Measurements from ENCODE around the gene ZNF792. TPM values are rescaled to one million over a fixed set of nuclear protein-coding genes. Genes with fewer than 3 reads are reported as not detected.

ZNF792 gene
- total RNA-seq, 4 donors from 2014 or later = 7.5 to 13.2 (median 9.3) TPM

DNA sequence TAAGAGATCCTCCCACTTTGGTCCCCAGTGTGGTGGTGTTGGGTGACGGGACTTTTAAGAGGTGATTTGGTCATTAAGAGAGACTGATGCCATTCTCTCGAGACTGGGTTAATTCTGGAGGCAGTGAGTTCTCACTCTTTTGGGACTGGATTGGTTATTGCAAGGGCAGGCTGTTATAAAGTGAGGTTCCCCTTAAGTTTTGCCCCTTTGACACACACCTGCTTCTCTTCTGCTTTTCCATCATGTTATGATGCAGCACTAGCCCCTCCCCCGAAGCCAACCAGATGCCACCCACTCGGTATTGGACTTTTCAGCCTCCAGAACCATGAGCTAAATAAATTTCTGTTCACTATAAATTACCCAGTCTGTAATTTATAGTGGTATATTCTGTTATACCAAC is 19.8 kb upstream of the ZNF792 start:
- Histone ChIP-seq H3K4me3 (replicated peaks in 1 of 3) (no peak overlapping the region), H3K27ac (no peak overlapping the region), H3K36me3 (no peaks in the 10 kb centered on the region), H3K9me3 (no peaks in the 10 kb centered on the region), H3K27me3 (no peaks in the 10 kb centered on the region), H3K4me1 (peaks cover 0 to 8% of the 10 kb centered on the region in 2 donors)
- intact Hi-C loops (cut with DNase I) = no loop called here
- DNase-seq = no peak
- TF ChIP-seq, protein P1, sequence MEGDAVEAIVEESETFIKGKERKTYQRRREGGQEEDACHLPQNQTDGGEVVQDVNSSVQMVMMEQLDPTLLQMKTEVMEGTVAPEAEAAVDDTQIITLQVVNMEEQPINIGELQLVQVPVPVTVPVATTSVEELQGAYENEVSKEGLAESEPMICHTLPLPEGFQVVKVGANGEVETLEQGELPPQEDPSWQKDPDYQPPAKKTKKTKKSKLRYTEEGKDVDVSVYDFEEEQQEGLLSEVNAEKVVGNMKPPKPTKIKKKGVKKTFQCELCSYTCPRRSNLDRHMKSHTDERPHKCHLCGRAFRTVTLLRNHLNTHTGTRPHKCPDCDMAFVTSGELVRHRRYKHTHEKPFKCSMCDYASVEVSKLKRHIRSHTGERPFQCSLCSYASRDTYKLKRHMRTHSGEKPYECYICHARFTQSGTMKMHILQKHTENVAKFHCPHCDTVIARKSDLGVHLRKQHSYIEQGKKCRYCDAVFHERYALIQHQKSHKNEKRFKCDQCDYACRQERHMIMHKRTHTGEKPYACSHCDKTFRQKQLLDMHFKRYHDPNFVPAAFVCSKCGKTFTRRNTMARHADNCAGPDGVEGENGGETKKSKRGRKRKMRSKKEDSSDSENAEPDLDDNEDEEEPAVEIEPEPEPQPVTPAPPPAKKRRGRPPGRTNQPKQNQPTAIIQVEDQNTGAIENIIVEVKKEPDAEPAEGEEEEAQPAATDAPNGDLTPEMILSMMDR (IDR thresholded peaks at IDR 0.05) = no peak
- no peak for TF ChIP-seq POLR2A (IDR thresholded peaks at IDR 0.05)
- WGBS, 2 donors = 91% methylated on average over 4 of the region's 4 CpGs

DNA sequence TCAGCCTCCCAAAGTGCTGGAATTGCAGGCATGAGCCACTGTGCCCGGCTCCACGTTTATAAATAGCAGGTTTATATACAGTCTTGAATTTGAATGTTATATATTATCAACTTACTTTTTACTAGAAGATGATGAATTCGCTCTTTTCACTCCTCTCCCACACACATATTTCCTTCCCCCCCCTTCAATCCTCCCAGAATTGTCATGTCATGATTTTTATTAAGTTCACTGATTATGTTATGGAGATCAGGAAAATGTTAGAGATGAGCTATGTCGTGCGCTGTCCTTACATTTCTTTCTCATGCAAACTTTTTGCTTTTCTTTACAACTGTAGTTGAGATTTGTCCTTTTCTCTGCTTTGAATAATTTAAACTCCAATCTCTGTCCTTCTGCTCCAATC is 18.2 kb upstream of the ZNF792 start:
- no peaks in the 10 kb centered on the region for H3K27me3 ChIP-seq
- no peak for TF ChIP-seq POLR2A (IDR thresholded peaks at IDR 0.05)
- TF ChIP-seq, protein P1 (IDR thresholded peaks at IDR 0.05) = no peak
- H3K4me1 ChIP-seq = peaks cover 0 to 8% of the 10 kb centered on the region in 2 donors
- no peak overlapping the region for H3K27ac ChIP-seq
- no peaks in the 10 kb centered on the region for H3K36me3 ChIP-seq
- H3K9me3 ChIP-seq = no peaks in the 10 kb centered on the region
- no peak overlapping the region for H3K4me3 ChIP-seq (replicated peaks in 1 of 3)
- intact Hi-C loops (cut with DNase I) = no loop called here
- 68 to 87% methylated on average over 5 of the region's 5 CpGs for WGBS, 2 donors
- no peak for DNase-seq

DNA sequence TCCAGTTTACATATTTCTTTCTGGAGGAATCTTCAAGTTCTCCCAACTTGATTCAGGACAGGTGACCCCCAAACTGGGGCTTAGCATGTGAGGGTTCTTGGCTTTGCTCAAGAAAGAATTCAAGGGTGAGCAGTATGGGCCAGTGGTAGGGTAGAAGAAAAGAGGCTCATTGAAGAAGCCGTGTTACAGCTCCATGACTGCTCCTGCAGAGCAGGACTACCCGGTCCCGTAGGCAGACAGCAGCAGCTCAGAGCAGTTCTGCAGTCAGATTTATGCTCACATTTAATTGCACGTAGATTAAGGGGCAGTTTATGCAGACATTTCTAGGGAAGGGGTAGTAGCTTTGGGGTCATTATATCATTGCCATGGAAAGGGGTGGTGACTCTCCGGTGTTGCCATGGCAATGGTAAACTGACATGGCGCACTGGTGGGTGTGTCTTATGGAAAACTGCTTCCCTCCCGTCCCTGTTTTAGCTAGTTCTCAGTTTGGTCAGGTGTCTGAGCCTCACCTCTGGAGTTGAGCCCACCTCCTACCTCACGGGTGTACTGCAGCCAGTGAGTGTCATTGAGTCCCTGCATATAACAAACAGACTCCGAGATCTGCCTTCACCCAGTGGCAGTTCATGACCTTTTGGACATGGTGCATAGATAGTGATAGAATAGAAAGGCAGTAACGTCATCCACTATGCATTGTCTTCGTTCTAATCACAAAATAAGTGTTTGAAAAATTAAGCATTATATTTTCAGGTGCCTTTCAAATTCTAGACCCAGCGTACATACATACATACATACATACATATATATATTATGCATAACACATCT is 16.0 kb upstream of the ZNF792 start:
- no peak for DNase-seq
- no peak for TF ChIP-seq POLR2A (IDR thresholded peaks at IDR 0.05)
- TF ChIP-seq, protein P1 (IDR thresholded peaks at IDR 0.05) = no peak
- no peaks in the 10 kb centered on the region for H3K9me3 ChIP-seq
- no peaks in the 10 kb centered on the region for H3K27me3 ChIP-seq
- no peaks in the 10 kb centered on the region for H3K4me1 ChIP-seq
- intact Hi-C loops (cut with DNase I) = no loop called here
- no peaks in the 10 kb centered on the region for H3K36me3 ChIP-seq
- no peak overlapping the region for H3K27ac ChIP-seq
- WGBS, 2 donors = 79 to 87% methylated on average over 12 of the region's 12 CpGs
- H3K4me3 ChIP-seq (replicated peaks in 1 of 3) = no peak overlapping the region

DNA sequence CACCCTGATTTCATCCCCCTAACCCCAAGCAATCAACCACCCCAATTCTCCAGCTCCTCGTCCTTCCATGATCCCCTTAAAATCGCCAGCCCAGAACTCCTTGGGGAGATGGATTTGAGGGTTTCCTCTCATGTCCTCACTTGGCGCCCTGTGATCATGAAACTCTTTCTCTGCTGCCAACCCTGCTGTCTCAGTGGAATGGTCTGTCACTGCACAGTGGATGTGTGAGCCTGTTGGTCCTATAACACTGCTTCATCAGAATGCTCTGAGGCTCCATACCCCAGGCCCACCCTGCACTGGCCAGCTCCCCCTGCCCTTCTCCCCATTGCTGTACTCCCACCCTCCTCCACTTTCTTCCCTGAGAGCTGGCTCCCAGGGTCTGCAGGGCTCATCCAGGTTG is 12.6 kb upstream of the ZNF792 start:
- no peaks in the 10 kb centered on the region for H3K27me3 ChIP-seq
- no peaks in the 10 kb centered on the region for H3K9me3 ChIP-seq
- no peak overlapping the region for H3K27ac ChIP-seq
- WGBS, 2 donors = 81 to 82% methylated on average over 3 of the region's 3 CpGs
- no peak for TF ChIP-seq POLR2A (IDR thresholded peaks at IDR 0.05)
- TF ChIP-seq, protein P1 (IDR thresholded peaks at IDR 0.05) = no peak
- H3K4me1 ChIP-seq = no peaks in the 10 kb centered on the region
- no peak for DNase-seq
- no peaks in the 10 kb centered on the region for H3K36me3 ChIP-seq
- intact Hi-C loops (cut with DNase I) = no loop called here
- no peak overlapping the region for H3K4me3 ChIP-seq (replicated peaks in 1 of 3)

DNA sequence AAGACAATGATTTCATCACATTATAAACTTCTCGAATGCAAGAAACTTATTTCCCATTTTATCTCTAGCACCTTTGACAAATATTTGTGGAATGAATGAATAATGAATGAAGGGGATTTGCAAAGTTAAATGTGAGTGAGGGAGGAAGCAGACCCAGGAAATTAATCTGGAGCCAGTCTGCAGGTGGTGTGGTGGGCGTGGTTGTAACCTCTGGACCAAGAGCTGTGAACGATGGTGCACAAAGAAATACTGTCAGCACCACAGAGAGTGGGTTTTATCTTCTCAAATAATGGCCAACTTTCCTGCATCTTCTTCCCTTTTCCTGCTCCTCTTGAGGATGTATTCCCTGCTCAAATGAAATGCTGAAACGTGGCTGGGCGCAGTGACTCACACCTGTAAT is 11.0 kb upstream of the ZNF792 start:
- intact Hi-C loops (cut with DNase I) = no loop called here
- no peaks in the 10 kb centered on the region for H3K4me1 ChIP-seq
- WGBS, 2 donors = 71 to 78% methylated on average over 5 of the region's 5 CpGs

More for the DNA sequence above, 11.0 kb upstream of the ZNF792 start:
- Histone ChIP-seq H3K36me3 (no peaks in the 10 kb centered on the region), H3K27ac (no peak overlapping the region), H3K9me3 (no peaks in the 10 kb centered on the region), H3K27me3 (no peaks in the 10 kb centered on the region), H3K4me3 (replicated peaks in 1 of 3) (no peak overlapping the region)
- no peak for TF ChIP-seq POLR2A (IDR thresholded peaks at IDR 0.05)
- TF ChIP-seq, protein P1 (IDR thresholded peaks at IDR 0.05) = no peak
- DNase-seq = no peak

All from thyroid gland (tissue), 4 donors.